Activated CD4-positive, alpha-beta T cell treated with anti-CD3 and anti-CD28 coated beads, Interleukin-2, amount 50 U/mL, for 24 hours (primary cell): Measurements from ENCODE around the gene EIF5A.

Experiments
- DNase-seq, 2 donors: peaks; one replicate each; pipeline ENCODE4 v3.0.0-alpha.2; 2020; ENCODE audit warnings: low read depth in 1 of 2, low spot score in 1 of 2

EIF5A gene

DNA sequence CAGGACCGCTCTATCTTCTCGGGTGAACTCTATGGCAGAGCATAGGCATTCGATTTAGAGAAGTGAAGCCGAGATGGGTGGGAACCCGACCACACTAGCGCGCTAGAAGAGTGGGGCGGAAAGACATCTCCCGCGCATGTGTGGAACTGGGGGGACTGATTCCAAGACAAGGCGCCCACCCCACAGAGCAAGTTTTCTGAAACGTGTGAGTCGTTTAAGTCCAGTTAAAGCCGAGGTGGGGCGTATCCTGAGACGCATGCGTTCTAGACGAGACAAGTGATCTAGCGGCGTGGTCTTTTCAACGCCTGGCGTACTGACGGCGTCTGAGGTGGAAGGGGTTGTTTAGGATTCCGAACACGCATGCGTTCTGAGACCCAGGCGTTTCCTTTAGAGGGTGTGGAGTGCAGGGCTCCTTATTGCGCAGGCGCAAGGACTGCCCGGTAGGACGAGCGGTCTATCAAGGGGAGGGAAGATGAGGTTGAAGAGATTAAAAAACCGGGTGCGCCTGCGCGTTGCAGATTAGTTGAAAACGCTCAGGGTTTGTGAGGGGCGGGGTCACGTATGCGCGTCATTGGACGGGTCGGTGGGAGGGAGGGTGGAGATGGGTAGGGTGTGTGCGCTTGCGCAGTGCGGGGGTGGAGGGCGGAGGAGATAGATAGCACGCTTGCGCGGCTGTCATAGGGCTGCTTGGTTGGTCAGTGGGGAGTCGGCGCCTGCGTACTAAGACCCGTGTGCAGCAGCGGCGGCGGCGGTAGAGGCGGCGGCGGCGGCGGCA lies at the start of gene EIF5A:
EIF5A (plus strand) TSS at position 718 of the 775 bp plus-strand sequence. CDS start 2,008 bp downstream, outside the sequence.
- DNase-seq: peak; percentile 100

GRCh38 chr17:7258731-7259554 lies 48.5 kb upstream of the EIF5A start:
- no peak for DNase-seq

DNA sequence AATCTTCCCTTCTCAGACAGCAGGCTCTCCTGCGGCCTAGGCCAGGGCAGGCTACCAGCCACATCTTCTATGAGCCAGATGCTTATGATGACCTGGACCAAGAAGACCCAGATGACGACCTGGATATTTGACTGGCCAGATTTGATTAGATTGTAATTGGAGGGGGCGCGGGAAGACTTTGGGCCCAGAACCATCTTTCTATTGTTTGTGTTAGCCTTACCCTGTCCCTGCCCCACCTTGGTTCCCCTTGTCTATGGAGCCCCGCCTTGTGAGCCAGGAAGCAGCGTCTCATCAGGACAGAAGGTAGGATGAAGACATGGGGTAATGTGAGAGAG lies 47.9 kb upstream of the EIF5A start:
- no peak for DNase-seq

- DNase-seq: no peak
Observed at GRCh38 chr17:7260151-7260550, 47.3 kb upstream of the EIF5A start.

GRCh38 chr17:7260651-7261378 lies 46.6 kb upstream of the EIF5A start:
- DNase-seq: no peak

DNA sequence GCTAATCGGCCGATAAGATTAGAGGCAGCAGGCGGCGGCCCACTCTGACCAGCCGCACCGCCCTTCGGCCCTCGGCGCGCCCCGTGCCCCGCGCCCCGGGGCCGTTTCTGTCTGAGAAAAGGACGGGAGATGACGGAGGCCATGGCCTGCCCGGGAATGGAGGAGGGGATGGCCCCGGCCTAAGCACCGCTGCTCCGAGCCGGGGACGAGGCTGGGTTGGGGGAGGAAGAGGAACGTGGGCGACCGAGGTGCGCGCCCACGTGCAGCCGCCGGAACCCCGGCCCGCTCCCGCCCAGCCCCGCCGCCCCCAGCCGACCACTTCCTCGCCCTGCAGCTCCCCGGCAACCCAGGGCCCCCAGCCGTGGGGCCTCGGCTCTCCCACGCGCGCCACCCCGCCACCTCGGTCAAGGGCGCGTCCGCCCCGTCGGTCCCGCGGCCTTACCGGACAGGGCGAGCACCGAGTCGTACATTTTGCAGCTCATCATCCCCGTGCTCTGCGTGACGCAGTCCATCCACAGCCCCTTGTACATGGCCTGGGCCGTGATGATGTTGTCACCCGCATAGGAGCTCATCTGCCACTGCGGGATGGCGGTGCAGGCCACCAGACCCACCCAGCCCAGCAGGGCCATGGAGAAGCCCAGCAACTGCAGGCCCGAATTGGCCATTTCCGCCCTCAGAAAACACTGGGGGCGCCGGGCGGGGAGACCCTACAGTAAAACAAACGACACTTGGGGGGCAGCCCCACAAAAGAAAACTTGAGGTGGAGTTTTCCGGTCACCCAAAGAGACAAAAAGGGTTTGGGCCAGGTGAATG lies 45.8 kb upstream of the EIF5A start:
- DNase-seq: no peak

DNA sequence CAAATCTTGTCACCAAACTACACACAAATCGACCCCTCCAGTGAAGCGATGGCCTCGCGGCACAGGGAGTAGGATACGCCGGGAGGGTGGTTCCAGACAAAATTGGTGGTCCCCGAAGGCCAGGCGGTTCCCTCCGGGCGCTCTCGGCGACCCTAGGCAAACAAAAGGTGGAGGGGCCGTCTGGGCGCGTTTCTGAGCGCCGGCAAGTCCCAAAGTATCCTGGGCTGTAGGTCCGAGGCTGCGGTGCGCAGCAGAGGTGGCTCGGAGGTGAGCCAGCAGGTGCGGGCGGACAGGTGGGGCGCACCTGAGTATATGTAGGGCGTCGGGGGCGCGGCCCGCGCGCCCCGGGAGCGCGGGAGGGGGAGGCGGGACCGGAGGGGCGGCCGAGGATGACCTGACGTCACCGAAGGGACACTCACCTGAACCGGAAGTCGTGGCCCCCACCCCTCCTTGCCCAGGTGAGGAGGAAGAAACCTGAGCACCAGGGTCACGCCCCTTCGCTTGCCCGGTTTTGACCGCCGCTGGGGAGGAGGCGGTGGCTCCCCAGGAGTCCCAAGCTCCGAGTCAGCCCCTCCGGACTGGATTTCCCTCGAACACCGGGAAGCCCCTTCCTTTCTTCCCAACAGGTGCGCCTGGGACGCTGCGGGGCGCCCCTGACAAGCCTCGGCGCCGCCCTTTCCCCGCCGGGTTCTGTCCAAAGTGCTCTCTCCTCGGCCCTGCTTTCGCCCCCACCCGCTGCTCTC lies 45.1 kb upstream of the EIF5A start, which contains the start of gene CLDN7:
CLDN7 (minus strand) TSS at position 287 of the 743 bp plus-strand sequence. CDS start 435 bp downstream, outside the sequence.
- DNase-seq: no peak

DNA sequence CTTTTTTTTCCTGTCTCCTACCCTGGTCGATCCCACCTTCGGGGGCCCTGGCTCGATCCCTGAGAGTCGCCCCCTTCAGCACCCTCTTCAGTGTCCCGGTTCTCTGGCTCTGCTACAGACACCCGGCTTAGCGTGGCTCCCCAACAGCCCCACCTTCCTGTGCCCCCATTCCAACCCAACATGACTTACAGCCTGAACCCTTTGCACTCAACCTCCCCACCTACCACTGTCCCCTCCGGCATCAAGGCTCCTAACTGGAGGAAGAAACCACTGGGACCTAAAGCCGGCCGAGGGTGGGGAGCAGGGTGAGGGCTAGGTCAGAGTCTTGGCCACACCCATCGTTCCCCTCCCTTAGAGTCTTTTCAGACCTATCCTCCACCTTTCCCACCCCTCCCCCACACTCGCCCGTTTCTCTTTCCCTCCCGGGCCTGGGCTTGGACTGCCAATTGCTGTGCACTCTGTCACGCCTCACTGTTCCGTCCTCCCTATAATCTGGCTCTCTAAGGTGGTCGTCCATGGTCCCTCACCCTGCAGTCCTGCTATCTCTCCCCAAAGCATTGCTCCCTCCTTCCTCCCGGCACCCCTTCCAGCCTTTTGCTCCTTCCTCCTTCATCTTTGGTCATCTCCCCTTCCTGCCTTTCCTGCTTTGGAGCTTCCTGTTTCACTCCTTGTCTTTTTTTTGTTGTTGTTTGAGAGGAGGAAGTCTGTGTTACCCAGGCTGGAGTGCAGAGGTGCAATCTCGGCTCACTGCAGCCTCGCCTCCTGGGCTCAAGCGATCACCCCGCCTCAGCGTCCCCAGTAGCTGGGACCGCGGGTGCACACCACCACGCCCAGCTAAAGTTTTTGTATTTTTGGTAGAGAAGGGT lies 44.3 kb upstream of the EIF5A start:
- DNase-seq: no peak

DNA sequence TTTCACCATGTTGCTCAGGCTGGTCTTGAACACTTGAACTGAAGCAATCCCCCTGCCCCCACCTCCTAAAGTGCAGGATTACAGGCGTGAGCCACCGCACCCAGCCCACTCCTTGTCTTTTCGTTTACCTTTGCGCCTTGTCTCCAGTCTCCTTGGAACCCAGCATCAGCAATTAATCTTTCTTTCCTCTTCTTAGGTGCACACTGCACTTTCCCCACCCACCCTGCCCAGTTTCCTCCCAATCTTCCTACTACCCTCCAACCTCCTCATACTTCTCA lies 43.7 kb upstream of the EIF5A start:
- DNase-seq: no peak

- DNase-seq: no peak
Observed at GRCh38 chr17:7266784-7267183, 40.6 kb upstream of the EIF5A start.

- no peak for DNase-seq
Observed at GRCh38 chr17:7279448-7279847, 28.0 kb upstream of the EIF5A start.

GRCh38 chr17:7280519-7281073 lies 26.8 kb upstream of the EIF5A start:
- peak; percentile 79 to 82 for DNase-seq

- DNase-seq: peak; percentile 73 to 88
Observed at GRCh38 chr17:7281074-7281952, 26.1 kb upstream of the EIF5A start, which contains the start of gene SLC2A4. TSS of gene SLC2A4 (plus strand) at chr17:7281718. CDS start at chr17:7281935, 217 bp downstream.

DNA sequence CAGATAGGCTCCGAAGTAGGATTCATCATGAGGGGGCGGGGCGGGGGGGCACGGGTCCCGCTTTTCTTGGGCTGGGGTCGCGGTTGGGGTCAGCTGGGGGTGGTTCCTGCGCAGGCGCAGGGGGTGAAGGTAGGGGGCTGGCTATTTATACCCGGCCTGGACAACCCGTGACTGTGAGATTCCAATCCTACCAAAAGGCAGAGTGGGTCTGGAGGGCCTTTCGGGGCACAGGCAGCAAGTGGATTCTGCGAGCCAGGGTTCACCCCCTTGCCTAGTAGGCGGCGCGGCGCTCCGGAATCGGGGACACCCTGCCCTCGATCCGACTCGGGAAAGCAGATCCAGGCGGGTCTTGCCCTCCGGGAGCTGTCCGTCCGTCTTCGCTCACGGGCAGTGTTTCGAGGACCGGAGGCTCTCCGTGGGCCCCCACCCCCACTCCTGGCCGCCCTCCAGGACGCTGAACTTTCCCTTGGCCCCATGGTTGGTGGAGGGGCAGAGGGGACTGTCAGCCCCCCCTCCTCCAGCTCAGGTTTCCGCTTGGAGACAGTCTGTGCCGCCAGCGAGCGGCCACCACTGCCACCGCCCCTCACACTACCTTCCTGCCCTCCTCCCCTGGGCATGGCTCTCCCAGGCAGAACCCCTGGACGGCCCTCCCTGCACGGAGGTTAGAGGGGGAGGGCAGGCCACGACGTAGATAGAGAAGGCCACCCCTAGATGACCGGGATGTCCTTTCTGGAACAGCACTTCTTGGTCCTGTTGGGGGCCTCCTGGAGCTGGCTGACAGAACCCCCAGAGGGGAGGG lies 25.3 kb upstream of the EIF5A start:
- DNase-seq: no peak

GRCh38 chr17:7282752-7283321 lies 24.6 kb upstream of the EIF5A start:
- DNase-seq: no peak

GRCh38 chr17:7283471-7284216 lies 23.8 kb upstream of the EIF5A start:
- no peak for DNase-seq
